Pancreas (tissue), 10 donors: ENCODE measurements around the gene MEIKIN. TPM values are rescaled to one million over a fixed set of nuclear protein-coding genes. Genes with fewer than 3 reads are reported as not detected.

ENCODE experiments used
- ATAC-seq, 4 donors: fragments of 200-7000 bp; cut with Tn5 transposase; one replicate each; pipeline versions ENCODE4 v1.8.0 to v1.9.1; 2020; ENCODE audit warnings: mild to moderate bottlenecking in 4 of 4, moderate library complexity in 4 of 4
- DNase-seq, 6 donors: peaks; one replicate each; pipeline ENCODE4 v3.0.0-alpha.2; 2020
- FAIRE-seq: peaks from 2 replicates; lab custom pipeline; 2012; peaks lifted over from hg19 to GRCh38; lab: Jason Lieb, UNC
- H3K27ac ChIP-seq, 4 donors: fragments of 200-600 bp; sonication (generic); 1 replicate in 3 of 4; 2 replicates in 1 of 4; pipeline versions ENCODE4 v1.5.0 to v1.8.0; 2020
- H3K27me3 ChIP-seq, 4 donors: fragments of 200-600 bp; one replicate each; pipeline ENCODE4 v1.8.0; 2021
- H3K36me3 ChIP-seq, 3 donors: fragments of 200-600 bp; sonication (generic) in 1 of 3; one replicate each; pipeline versions ENCODE4 v1.5.0 to v1.8.0; 2020 to 2021
- H3K4me1 ChIP-seq, 3 donors: fragments of 200-600 bp; one replicate each; pipeline ENCODE4 v1.8.0; 2021
- H3K4me3 ChIP-seq, 4 donors: fragments of 200-600 bp; sonication (generic) in 2 of 4; one replicate each; pipeline versions ENCODE4 v1.5.0 to v1.8.0; 2020 to 2021
- H3K9me3 ChIP-seq, 4 donors: fragments of 200-600 bp; one replicate each; pipeline ENCODE4 v1.8.0; 2021
- CTCF ChIP-seq, 4 donors: fragments of 200-600 bp; sonication (generic) in 3 of 4; IDR thresholded peaks; one replicate each; pipeline versions ENCODE4 v1.5.0 to v1.8.0; 2021; ENCODE audit warnings: antibody characterized with exemption in 4 of 4
- WGBS, 2 donors: extraction: QIAGEN DNeasy Blood & Tissue Kit; methylation state at CpG; one replicate each; pipeline ENCODE4 v1.1.7; 2013; 5-methylcytosine and 5-hydroxymethylcytosine counted together
- intact Hi-C, 3 donors: fragments of 100-400 bp; cut with DNase I; formaldehyde crosslinking; loops; one replicate each; pipeline versions ENCODE4 v1.11.1 to v1.14.2; 2022
- polyA plus RNA-seq, 2 donors: library from polyadenylated mRNA; stranded (reverse); fragments of 200-250 nt; gene quantifications; one replicate each; pipeline ENCODE4 v1.2.3, GENCODE V29; 2013
- total RNA-seq, 6 donors: library from RNA; stranded (reverse); fragmentation: NEBNext Ultra II Directional in 4 of 6; extraction: Animal tissue kit (Norgen Biotek cat#: 25700) in 4 of 6; gene quantifications; one replicate each; pipeline versions ENCODE4 v1.2.1 to v1.2.4, GENCODE V29; 2021 to 2023
- donor health status: healthy with polysubstance abuse.
- donor health status: DM: no; HTN: no; CAD: no; lungs with moderate emphysema.
- donor health status: DM: no; HTN: no; CAD: no.
- donor health status: control.
- donor health status: control.
- donor health status: Bipolar disorder and iron deficiency.
- donor health status: DM: yes; HTN: yes; CAD: no.
- donor health status: DM: no; HTN: no; CAD: no.
- donor health status: DM: no; HTN: no; CAD: no.
- donor health status: DM: yes; HTN: yes; CAD: no.

Gene MEIKIN
- total and polyA plus RNA-seq, 8 donors, result 1.2 TPM; not detected in 7

DNA sequence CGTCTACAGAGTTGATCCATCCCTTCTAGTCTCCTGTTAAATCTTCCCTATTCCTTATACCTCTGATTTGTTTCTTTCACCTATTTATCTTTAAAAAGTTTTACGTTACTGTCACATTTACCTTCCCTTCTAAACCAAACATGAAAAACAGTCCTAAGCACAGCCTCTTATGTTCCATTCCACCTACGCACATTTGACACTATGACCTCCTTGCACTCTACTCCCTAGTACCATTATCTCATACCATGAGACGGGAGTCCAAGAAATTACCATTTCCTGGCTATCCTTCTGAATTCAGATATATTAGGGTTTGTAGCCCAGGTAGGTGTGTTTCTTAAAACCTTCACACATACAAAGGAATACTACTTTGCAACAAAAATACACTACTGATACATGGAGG is 173.8 kb downstream of the MEIKIN start:
- no peak for ATAC-seq
- TF ChIP-seq CTCF (IDR thresholded peaks at IDR 0.05), result no peak
- Histone ChIP-seq H3K4me3 (no peak overlapping the region), H3K4me1 (peaks cover 19 to 43% (median 41%) of the 10 kb centered on the region in 3 donors), H3K9me3 (no peaks in the 10 kb centered on the region), H3K36me3 (no peaks in the 10 kb centered on the region), H3K27me3 (no peaks in the 10 kb centered on the region), H3K27ac (no peak overlapping the region)
- WGBS, 2 donors, result 85 to 92% methylated on average over 4 of the region's 4 CpGs
- DNase-seq, result no peak
- intact Hi-C loops, result no loop called here
- no peak for FAIRE-seq

DNA sequence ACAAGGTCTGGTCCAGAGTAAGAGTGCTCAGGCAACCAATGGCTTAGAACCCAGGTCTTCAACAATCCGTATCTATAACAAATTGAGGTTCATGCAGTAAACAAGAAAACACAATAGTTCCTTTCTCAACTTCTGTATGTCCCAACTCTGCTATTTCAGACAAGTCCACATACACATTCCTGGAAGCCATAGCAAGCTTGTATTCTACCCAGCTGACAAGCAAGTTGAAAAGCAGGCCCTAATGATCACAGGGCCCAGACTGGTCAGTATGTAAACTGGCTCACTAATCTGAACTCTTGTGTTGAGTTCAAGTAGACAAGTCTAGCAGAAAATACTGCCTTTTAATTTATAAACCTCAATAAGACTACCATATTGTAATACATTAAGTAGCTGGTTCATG is 175.5 kb downstream of the MEIKIN start:
- Histone ChIP-seq H3K4me1 (peaks cover 12 to 28% (median 25%) of the 10 kb centered on the region in 3 donors), H3K27ac (no peak overlapping the region), H3K4me3 (no peak overlapping the region), H3K9me3 (no peaks in the 10 kb centered on the region), H3K36me3 (no peaks in the 10 kb centered on the region), H3K27me3 (no peaks in the 10 kb centered on the region)
- intact Hi-C loops, result no loop called here
- no peak for TF ChIP-seq CTCF (IDR thresholded peaks at IDR 0.05)
- no peak for DNase-seq
- WGBS, 2 donors, result 81 to 86% methylated on average over 1 of the region's 1 CpG
- FAIRE-seq, result no peak
- ATAC-seq, result peak in 2 of 4 donors; percentile 28 to 34

- Histone ChIP-seq H3K9me3 (no peaks in the 10 kb centered on the region), H3K27ac (no peak overlapping the region), H3K36me3 (no peaks in the 10 kb centered on the region), H3K27me3 (no peaks in the 10 kb centered on the region), H3K4me1 (peaks cover 9 to 22% (median 19%) of the 10 kb centered on the region in 3 donors), H3K4me3 (no peak overlapping the region)
- WGBS, 2 donors, result 92 to 96% methylated on average over 1 of the region's 1 CpG
- no peak for DNase-seq
- no peak for FAIRE-seq
- TF ChIP-seq CTCF (IDR thresholded peaks at IDR 0.05), result no peak
- no peak for ATAC-seq
- intact Hi-C loops, result no loop called here
Observed at GRCh38 chr5:131769336-131769735, 176.1 kb downstream of the MEIKIN start.

DNA sequence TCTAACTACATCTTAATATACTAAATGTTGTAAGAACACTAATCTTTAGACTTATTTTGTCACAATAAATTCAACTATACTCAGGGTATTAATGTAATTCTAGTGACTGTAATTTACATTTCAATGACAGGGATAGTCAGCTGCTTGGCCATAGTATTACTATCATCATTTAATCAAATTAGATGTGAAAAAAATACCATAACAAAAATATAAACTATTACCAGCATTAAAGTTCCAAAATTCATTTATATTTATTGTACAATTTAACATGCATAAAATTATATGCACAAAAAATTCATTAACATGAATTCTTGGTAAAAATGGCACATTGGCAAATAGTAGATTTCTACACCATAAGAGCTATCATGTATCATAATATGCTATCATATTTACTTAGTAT is 177.6 kb downstream of the MEIKIN start:
- Histone ChIP-seq H3K36me3 (no peaks in the 10 kb centered on the region), H3K4me3 (no peak overlapping the region), H3K4me1 (peaks cover 0 to 9% (median 5%) of the 10 kb centered on the region in 3 donors), H3K27ac (no peak overlapping the region), H3K27me3 (no peaks in the 10 kb centered on the region), H3K9me3 (no peaks in the 10 kb centered on the region)
- DNase-seq (no peak), FAIRE-seq (no peak), ATAC-seq (no peak)
- intact Hi-C loops, result no loop called here
- no peak for TF ChIP-seq CTCF (IDR thresholded peaks at IDR 0.05)

- H3K9me3 ChIP-seq, result no peaks in the 10 kb centered on the region
- no peak for TF ChIP-seq CTCF (IDR thresholded peaks at IDR 0.05)
- H3K36me3 ChIP-seq, result no peaks in the 10 kb centered on the region
- H3K4me1 ChIP-seq, result peaks cover 0 to 9% (median 4%) of the 10 kb centered on the region in 3 donors
- H3K27ac ChIP-seq, result no peak overlapping the region
- intact Hi-C loops, result no loop called here
- WGBS, 2 donors, result 58 to 67% methylated on average over 3 of the region's 3 CpGs
- DNase-seq, result no peak
- no peak for ATAC-seq
- H3K4me3 ChIP-seq, result no peak overlapping the region
- no peaks in the 10 kb centered on the region for H3K27me3 ChIP-seq
- no peak for FAIRE-seq
Observed at GRCh38 chr5:131766689-131767088, 178.8 kb downstream of the MEIKIN start.
